Stimulated activated CD8-positive, alpha-beta memory T cell treated with anti-CD3 and anti-CD28 coated beads, Interleukin-15, amount 100 ng/mL, for 1 hour (primary cell): ENCODE measurements around the gene CHD9.
"Not testable (repeated sequence)": the region's sequence is repeated elsewhere in the genome, so short reads cannot be mapped to it uniquely, and the experiment has no call there.

ENCODE experiments used
- DNase-seq: peaks from one replicate; pipeline ENCODE4 v3.0.0-alpha.2; 2020; ENCODE audit warnings: low read depth

The CHD9 gene

DNA sequence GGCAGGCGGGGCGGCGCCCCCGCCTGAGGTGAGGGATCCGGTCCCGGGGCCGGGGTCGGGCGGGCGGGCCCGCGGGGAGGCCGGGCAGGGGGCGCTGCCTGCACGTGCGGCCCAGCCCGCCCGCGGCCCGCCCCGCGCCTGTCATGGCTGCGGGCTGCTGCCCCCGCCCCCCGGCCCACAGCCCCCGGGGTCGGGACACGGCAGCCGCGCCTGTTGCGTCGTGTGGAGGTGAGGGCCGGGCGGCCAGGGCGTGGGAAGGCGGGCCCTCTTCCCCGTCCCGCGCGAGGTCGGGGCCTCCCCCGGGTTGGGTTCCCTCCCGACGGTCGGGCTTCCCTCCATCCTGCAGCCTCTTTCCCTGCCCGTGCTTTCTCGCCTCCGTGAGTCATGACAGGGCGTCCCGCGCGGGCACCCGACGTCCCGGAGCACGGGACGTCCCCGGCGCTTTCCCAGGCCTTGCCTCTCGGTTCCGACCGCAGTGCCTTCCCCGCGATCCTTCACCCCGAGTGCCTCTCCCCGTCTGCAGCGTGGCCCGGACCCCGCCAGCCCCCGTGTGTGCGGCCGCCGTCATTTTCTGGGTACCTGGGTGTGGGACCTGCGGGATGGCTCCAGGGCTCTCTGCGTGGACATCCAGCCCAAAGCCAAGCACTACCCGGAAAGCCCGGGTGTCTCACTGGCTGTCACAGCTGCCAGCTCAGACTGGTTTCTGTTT lies 76.7 kb downstream of the CHD9 start:
- DNase-seq, result peak; percentile 4

DNA sequence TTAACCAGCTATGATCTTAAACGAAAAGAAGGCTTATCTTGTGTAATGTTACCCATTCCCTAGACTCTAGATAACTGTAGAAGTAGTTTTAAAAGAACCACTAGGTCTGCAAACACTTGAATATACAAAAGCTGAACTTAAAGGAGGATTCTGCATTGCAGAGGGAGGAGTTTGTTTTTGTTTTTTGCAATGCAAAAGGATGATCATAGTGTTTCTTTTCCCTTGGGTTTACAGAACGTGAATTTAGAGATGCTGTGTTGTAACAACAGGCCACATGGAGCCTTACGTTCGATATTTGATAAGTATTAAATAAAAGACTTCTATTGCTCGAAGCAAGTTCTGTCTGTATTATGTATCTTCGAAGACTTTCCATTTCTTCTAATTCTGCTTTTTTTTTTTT lies 77.6 kb downstream of the CHD9 start:
- DNase-seq, result no peak

DNA sequence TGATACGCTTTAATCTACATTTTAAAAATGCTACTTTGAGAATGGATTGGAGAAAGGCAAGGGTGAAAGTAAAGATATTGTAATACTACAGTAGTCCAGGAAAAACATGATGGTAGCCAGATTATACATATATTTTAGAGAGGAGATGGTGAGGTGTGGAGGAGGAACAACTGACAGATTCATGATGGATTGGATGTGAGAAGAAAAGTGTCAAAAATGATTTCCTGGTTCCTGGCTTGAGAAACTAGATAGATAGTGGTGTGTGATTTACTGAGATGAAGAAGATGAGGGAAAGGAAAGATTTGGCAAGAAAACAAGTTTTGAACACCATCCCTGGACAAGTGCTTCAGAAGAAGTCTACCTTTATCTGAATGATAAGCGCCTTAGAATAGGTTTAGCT lies 80.5 kb downstream of the CHD9 start:
- DNase-seq, result no peak

DNA sequence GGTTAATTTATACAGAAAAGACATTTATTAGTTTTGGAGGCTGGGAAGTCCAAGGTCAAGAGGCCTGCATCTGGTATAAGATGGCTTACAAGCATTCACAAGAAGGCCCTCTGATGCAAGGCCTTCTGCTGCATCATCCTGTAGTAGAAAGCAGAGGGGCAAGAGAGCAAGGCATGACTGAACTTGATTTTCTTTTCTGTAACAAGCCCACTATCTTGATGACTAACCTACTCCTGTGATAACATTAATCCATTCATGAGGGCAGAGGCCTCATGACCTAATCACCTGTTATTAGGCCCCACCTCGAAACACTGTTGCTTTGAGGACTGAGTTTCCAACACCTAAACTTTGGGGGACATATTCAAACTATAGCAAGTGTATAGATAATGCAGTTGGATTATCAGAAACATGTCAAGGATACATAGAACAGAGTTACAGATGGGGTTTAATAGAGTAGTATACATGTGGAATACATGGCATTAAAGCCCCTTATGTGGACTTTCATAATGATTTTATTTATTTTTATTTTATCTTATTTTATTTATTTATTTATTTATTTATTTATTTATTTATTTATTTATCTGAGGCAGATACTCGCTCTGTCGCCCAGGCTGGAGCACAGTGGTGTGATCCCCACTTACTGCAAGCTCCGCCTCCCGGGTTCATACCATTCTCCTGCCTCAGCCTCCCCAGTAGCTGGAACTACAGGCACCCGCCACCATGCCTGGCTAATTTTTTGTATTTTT lies 88.2 kb downstream of the CHD9 start:
- no peak for DNase-seq

DNA sequence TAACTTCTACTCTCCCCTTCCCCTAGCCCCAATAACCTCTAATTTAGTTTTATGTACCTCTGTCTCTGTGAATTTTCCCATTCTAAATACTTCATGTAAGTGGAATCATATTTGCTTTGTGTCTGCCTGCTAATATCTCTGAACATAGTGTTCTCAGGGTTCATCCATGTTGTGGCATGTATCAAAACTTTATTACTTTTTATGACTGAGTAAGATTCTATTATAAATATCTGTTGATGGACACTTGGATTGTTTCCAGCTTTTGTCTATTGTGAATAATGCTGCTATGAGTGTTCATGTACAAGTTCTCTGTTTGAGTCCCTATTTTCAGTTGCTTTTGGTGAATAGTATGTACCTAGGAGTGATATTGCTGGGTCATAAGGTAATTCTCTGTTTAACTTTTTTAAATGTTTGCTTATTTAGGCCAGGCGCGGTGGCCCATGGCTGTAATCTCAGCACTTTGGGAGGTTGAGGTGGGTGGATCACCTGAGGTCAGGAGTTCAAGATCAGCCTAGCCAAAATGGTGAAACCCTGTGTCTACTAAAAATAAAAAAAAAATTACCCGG lies 92.8 kb downstream of the CHD9 start:
- no peak for DNase-seq

DNA sequence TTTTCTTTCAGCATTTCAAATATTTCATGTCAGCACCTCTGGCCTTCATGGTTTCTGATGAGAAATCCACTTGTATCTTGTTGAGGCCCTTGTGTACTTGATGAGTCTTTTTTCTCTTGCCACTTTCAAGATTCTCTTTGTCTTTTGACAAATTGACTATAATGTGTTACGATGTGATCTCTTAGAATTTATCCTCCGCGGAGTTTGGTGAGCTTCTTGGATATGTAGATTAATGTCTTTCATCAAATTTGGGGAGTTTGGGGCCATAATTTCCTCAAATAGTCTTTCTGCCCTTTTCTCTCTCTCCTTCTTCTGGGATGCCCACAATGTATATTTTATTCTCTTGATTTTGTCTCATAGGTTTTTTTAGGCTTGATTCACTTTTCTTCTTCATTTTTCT lies 96.0 kb downstream of the CHD9 start:
- no peak for DNase-seq

DNA sequence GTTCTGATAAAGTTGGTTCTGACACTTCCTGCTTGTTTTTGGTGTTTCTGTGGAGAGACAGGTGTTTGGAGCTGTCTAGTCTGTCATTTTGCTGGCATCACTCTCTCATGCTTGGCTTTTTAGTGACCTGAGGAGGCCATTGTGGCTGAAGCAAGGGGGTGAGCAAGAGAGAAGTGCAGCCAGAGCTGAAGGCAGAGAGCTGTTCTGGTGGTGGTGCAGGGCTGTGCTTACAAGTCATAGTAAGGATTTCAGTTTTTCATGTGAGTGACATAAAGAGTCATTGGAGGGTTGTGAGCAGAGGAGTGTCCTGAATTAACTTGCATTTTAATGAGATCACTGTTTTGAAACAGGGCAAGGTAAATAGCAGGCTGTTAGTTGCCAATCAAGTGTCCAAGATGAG lies 97.5 kb downstream of the CHD9 start:
- no peak for DNase-seq

DNA sequence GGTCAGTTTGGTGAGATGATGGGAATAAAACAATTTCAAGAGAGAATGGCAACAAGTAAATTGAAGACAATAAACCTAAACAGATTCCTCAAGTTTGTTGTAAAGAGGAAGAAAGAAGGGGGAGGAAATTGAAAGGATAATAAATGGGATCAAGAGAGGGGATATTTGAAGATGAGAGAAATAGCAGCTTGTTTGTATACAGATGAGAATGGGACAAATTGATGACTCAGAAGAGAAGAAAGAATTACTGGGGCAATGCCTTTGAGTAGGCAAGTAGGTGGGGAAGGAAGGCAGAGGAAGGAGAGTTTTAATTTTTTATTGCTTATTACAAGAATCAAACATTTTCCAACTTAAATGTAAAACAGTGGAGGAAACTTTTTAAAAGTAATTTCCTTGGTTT lies 98.3 kb downstream of the CHD9 start:
- no peak for DNase-seq

DNA sequence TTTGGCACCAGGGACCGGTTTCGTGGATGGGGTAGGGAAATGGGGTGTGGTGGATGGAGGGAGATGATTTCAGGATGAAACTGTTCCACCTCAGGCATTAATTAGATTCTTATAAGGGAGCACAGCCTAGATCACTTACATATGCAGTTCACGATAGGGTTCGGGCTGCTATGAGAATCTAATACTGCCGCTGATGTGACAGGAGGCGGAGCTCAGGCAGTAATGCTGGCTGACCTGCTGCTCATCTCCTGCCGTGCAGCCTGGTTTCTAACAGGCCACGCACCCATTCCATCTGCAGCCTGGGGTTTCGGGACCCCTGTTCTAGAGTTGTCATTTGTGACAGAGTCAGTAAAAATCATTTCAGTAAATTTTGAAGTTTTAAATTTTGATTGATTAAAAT lies 99.7 kb downstream of the CHD9 start:
- DNase-seq, result no peak

DNA sequence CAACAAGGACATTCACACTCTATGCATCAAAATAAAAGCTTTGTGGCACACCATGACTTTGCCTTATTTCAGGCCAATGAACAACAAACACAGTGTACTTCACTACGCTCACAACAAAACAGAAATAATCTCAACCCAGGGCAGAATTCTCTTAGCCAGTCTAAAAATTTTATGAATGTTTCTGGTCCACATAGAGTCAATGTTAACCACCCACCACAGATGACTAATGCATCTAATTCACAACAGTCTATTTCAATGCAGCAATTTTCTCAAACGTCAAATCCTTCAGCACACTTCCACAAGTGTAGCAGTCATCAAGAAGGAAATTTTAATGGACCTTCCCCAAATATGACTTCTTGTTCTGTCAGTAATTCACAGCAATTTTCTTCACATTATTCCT lies 101.7 kb downstream of the CHD9 start:
- DNase-seq, result no peak

DNA sequence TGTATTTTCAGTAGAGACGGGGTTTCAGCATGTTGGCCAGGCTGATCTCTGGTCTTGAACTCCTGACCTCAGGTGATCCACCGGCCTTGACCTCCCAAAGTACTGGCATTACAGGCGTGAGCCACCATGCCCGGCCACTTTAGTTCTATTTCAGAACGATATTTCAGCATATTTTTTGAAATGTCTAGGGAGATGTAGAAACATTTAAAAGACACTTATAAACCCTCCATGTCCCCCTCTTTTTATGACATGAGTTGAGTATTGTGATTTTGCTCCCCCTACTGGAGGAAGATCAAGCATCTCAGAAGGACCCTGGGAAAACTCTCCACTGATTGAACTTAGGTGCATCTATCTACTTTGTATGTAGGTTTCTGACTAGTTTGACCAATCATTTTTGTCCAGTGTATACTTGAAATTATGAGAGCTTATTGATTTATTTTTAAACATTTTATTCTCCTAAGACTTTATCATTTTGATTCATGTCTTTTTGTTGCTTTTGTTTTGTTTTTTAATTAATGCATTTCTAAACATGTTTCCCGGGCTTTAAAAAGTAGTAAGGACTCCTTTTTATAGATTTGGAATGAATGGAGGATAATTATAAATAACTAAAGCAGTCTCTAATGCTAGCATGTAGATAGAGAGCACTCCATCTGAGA lies 105.1 kb downstream of the CHD9 start:
- no peak for DNase-seq

DNA sequence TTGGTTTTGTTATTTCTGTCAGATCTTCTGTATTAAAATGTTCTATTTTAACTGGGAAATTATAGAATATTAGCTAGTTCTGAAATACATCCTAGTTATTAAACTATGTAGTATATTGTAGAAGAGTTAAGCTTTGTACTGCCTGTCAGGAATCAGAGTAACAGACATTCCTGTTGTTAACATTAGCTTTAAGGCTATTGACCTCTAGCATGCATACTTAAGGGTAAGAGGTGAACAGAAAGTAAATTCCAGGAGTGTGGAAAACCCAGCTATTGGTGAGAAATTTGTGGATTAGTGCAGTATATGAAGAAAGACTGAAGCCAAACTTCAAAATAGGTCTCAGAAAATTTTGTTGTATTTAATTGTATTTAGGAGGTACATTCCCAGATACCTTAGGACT lies 111.3 kb downstream of the CHD9 start:
- DNase-seq, result no peak

DNA sequence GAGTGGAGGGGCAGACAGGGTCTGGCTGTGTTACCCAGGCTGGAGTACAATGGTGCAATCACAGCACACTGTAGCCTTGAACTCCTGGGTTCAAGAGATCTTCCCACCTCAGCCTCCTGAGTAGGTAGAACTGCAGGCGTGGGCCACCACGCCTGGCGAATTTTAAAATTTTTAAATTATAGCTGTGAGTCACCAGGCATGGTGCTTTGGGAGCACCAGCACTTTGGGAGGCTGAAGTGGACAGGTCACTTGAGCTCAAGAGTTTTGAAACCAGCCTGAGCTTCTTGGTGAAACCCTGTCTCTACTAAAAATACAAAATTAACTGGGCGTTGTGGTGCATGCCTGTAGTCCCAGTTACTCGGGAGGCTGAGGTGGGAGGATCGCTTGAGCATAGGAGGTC lies 114.0 kb downstream of the CHD9 start:
- DNase-seq, result no peak

DNA sequence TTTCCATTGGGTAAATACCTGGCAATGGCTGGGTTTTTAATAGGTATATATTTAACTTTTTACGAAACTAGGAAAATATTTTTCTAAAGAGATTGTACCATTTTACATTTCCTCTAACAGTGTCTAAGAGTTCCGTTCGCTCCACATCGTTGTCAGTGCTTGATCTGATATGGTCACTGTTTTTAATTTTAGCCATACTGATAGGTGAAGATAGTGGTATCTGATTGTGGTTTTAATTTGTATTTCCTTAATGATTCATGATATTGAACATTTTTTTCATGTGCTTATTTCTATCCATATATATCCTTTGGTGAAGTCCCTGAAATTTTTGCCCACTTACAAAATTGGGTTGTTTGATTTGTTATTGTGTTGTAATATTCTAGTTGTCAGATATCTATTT lies 117.7 kb downstream of the CHD9 start:
- DNase-seq, result no peak

DNA sequence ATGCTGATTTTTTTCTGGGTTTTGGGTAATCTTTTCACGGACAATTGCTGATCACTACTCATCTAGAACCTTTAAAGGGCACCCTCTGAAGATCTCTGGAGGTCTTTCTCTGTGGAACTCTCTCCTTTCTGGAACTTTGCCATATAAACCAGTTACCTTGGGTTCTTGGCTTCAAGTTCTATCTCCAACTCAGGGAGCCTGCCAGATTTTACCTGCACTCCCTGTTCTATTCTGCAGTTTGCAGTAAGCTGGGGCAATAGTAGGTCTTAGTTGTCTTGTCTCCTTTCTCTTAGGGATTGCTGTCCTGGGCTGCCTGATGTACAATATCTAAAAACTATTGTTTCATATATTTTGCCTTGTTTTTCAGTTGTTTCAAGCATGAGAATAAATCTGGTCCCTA lies 120.3 kb downstream of the CHD9 start:
- no peak for DNase-seq

DNA sequence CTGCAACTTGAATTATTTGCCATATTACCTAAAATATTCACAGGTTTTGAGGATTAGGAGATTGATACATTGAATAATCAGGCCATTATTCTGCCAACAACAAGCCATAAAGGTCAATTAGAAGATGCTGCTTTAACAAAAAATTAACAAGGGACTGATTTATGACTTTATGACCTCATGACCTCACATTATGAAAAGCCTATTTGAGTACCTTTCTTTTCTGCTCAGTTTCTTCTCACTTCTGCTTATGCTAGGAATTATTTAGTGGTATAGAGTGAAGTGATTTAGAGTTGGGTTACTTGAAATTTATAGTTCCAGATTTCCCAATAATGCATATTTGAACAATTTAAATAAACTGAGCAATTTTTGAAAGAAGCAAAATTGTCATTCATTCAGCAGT lies 121.6 kb downstream of the CHD9 start:
- no peak for DNase-seq

DNA sequence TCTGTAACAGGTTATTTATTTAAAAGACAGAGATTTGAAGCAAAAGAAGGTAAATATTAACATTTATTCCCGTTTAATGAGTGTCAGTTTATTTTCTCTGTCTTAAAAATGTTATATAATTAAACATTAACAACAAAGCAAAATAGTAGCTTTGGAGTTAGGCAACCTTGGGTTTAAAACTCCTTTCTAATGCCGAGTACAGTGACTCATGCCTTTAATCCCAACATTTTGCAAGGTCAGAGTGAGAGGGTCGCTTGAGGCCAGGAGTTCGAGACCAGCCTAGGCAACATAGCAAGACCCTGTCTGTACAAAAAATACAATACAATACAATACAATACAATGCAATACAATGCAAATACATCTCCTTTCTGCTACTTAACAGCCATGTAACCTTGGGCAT lies 128.7 kb downstream of the CHD9 start:
- no peak for DNase-seq

DNA sequence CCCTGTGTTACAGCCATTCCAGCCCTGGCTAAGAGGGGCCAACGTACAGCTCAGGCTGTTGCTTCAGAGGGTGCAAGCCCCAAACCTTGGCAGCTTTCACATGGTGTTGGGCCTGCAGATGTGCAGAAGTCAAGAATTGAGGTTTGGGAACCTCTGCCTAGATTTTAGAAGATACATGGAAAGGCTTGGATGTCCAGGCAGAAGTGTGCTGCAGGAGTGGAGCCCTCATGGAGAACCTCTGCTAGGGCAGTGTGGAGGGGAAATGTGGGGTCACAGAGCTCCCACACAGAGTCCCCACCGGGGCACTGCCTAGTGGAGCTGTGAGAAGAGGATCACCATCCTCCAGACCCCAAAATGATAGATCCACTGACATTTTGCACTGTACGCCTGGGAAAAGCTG lies 130.9 kb downstream of the CHD9 start:
- DNase-seq, result not testable (repeated sequence)

DNA sequence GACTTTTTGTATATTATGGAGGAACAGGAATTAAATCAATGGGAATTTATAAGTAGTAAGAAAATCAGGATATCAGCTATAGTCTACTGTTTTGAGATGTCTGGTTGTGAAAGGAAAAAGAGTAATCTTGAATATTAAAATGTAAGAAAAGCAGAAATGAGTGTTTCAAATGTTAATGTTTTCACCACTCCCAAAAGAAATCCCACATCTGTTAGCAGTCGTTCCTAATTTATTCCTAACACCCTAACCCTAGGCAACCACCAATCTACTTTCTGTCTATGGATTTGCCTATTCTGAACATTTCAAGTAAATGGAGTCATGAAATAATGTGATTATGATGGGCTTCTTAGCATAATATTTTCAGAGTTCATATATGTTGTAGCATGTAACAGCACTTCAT lies 133.0 kb downstream of the CHD9 start:
- DNase-seq, result no peak

DNA sequence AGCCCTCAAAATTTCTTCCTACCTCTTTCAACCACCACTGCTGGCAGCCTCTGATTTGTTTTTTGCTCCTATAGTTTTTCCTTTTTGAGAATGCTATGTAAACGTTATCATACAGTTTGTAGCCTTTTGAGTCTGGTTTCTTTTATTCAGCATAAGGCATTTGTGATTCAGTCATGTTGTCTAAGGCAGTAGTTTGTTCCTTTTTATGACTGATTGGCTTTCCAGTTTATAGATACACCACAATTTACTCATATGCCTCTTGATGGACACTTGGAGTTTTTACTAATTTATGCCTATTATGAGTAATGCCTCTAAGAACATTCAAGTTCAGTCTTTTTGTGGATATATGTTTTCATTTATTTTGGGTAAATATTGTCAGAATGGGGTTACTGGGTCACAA lies 136.6 kb downstream of the CHD9 start:
- DNase-seq, result no peak

DNA sequence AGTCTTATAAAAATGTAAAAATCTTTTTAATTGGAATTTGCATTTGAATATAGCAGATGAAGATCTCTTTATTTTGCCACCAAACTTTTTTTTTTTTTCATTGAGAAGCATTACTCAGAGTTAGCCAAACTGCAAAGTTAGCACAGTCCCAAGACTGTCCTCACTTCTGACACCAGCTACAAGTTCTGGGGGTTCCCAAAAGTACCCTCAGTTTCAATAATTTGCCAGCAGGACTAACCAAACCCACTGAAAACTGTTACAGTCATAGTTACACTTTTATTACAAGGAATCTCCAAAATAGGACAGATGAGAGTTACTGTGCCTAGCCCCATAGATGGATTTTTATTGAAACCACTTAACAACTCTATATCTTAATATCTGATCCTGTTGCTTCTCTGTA lies 144.1 kb downstream of the CHD9 start:
- DNase-seq, result no peak

DNA sequence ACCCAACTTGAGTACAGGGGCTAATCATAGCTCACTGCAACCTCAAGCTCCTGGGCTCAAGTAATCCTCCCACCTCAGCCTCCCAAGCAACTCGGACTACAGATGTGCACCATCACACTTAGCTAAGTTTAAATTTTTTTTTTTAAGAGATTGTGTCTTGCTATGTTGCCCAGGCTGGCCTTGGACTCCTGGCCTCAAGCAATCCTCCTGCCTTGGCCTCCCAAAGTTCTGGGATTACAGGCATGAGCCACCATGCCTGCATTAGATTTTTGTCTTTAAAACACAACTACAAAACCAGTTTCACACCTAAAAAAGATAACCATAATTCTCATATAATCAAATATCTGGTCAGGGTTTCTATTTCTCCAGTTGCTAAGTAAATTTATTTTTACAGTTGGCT lies 147.1 kb downstream of the CHD9 start:
- no peak for DNase-seq

DNA sequence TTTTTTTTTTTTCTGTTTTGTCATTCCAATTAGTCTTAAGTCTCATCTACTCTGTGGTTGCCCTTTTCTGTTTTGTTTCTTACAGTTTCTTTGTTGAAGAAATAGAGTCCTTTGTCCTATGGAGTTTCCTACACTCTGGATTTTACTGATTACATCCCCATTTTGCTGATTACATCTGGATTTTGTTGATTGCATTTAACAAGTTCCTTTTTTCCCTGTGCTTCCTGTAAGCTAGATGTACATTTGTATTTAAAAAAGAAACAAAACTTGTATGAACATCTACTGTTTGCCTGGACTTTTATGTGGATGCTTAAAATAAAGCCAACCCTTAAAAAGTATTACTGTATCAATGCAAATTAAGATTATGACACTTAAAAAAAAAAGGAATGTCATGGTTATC lies 147.6 kb downstream of the CHD9 start:
- DNase-seq, result no peak
